Measurements from ENCODE around the gene CRY2.

- TF ChIP-seq, protein P1, sequence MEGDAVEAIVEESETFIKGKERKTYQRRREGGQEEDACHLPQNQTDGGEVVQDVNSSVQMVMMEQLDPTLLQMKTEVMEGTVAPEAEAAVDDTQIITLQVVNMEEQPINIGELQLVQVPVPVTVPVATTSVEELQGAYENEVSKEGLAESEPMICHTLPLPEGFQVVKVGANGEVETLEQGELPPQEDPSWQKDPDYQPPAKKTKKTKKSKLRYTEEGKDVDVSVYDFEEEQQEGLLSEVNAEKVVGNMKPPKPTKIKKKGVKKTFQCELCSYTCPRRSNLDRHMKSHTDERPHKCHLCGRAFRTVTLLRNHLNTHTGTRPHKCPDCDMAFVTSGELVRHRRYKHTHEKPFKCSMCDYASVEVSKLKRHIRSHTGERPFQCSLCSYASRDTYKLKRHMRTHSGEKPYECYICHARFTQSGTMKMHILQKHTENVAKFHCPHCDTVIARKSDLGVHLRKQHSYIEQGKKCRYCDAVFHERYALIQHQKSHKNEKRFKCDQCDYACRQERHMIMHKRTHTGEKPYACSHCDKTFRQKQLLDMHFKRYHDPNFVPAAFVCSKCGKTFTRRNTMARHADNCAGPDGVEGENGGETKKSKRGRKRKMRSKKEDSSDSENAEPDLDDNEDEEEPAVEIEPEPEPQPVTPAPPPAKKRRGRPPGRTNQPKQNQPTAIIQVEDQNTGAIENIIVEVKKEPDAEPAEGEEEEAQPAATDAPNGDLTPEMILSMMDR (IDR thresholded peaks at IDR 0.05 in 2 of 3, conservative IDR thresholded peaks at IDR 0.05 in 1 of 3; ENCODE audit: control insufficient read depth in 2 of 3, extremely low read depth in 1 of 3, insufficient read depth in 1 of 3, low read depth in 3 of 3, low read length in 3 of 3), result no peak
- TF ChIP-seq SREBF1 (IDR thresholded peaks at IDR 0.05; ENCODE audit: low read length) (no peak), RCOR1 (conservative IDR thresholded peaks at IDR 0.05; ENCODE audit: low read depth, low read length) (no peak)
- TF ChIP-seq, protein P2, sequence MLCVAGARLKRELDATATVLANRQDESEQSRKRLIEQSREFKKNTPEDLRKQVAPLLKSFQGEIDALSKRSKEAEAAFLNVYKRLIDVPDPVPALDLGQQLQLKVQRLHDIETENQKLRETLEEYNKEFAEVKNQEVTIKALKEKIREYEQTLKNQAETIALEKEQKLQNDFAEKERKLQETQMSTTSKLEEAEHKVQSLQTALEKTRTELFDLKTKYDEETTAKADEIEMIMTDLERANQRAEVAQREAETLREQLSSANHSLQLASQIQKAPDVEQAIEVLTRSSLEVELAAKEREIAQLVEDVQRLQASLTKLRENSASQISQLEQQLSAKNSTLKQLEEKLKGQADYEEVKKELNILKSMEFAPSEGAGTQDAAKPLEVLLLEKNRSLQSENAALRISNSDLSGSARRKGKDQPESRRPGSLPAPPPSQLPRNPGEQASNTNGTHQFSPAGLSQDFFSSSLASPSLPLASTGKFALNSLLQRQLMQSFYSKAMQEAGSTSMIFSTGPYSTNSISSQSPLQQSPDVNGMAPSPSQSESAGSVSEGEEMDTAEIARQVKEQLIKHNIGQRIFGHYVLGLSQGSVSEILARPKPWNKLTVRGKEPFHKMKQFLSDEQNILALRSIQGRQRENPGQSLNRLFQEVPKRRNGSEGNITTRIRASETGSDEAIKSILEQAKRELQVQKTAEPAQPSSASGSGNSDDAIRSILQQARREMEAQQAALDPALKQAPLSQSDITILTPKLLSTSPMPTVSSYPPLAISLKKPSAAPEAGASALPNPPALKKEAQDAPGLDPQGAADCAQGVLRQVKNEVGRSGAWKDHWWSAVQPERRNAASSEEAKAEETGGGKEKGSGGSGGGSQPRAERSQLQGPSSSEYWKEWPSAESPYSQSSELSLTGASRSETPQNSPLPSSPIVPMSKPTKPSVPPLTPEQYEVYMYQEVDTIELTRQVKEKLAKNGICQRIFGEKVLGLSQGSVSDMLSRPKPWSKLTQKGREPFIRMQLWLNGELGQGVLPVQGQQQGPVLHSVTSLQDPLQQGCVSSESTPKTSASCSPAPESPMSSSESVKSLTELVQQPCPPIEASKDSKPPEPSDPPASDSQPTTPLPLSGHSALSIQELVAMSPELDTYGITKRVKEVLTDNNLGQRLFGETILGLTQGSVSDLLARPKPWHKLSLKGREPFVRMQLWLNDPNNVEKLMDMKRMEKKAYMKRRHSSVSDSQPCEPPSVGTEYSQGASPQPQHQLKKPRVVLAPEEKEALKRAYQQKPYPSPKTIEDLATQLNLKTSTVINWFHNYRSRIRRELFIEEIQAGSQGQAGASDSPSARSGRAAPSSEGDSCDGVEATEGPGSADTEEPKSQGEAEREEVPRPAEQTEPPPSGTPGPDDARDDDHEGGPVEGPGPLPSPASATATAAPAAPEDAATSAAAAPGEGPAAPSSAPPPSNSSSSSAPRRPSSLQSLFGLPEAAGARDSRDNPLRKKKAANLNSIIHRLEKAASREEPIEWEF (IDR thresholded peaks at IDR 0.05; ENCODE audit: insufficient replicate concordance, low read depth, low read length), result no peak
Measured at GRCh38 chr11:45860764-45861510, 13.7 kb downstream of the CRY2 start.

Data from GM12878 (cell line).